HepG2 (cell line): ENCODE data around the gene CNPY1. TPM values are rescaled to one million over a fixed set of nuclear protein-coding genes. Genes with fewer than 3 reads are reported as not detected.

Source experiments
- ATAC-seq: fragments of 200-7000 bp; cut with Tn5 transposase; 3 replicates; pipeline ENCODE4 v1.9.1; 2020; ENCODE audit warnings: mild to moderate bottlenecking, moderate library complexity
- BruUV-seq: library from RNA; stranded (reverse); fragments of 400-500 nt; replicated peaks from 2 replicates; lab custom pipeline; 2021; lab: Mats Ljungman, UMichigan
- CTCF ChIA-PET: fragments of 300-600 bp; formaldehyde crosslinking; extraction: SDS; loops from one replicate; lab custom pipeline; 2021; ENCODE audit warnings: low total read pairs, inconsistent platforms, low intra/inter-chr PET ratio; lab: Yijun Ruan, JAX
- POLR2A ChIA-PET: fragments of 350-600 bp; sonication (Branson Sonifier 250); formaldehyde crosslinking; loops from one replicate; lab custom pipeline; 2020; ENCODE audit warnings: antibody characterized with exemption, inconsistent platforms; lab: Yijun Ruan, JAX
- DNase-seq: peaks from one replicate; pipeline ENCODE4 v3.0.0-alpha.2; 2015; ENCODE audit warnings: low spot score
- FAIRE-seq: peaks from 3 replicates; lab custom pipeline; 2011; peaks lifted over from hg19 to GRCh38; lab: Jason Lieb, UNC
- H2AFZ ChIP-seq: one replicate; pipeline ENCODE4 v1.6.1; 2011; ENCODE audit warnings: low read length, inconsistent platforms
- H3K27ac ChIP-seq: fragments of 300-600 bp; 3 replicates; pipeline ENCODE4 v1.8.0; 2011; ENCODE audit warnings: mixed run types, mild to moderate bottlenecking, mixed read lengths, low read length, inconsistent platforms; ENCODE audit not compliant: insufficient read depth; ENCODE audit errors: extremely low read length
- H3K27me3 ChIP-seq, 2 experiments: fragments of 200-600 bp in 1 of 2; 2 replicates in 1 of 2; 3 replicates in 1 of 2; pipeline versions ENCODE4 v1.6.0 to v1.8.0; 2011; ENCODE audit warnings: low read length in 2 of 2, mild to moderate bottlenecking in 2 of 2, moderate library complexity in 2 of 2, inconsistent platforms in 1 of 2; ENCODE audit not compliant: insufficient read depth in 2 of 2, control insufficient read depth in 1 of 2
- H3K36me3 ChIP-seq, 2 experiments: fragments of 200-600 bp in 1 of 2; replicated peaks in 1 of 2; 2 replicates in 1 of 2; 3 replicates in 1 of 2; pipeline versions ENCODE4 v1.5.1 to v1.8.0; 2011; ENCODE audit warnings: low read length in 2 of 2, inconsistent platforms in 1 of 2; ENCODE audit not compliant: insufficient read depth in 2 of 2, control insufficient read depth in 1 of 2
- H3K4me1 ChIP-seq: 2 replicates; pipeline ENCODE4 v1.5.1; 2012; ENCODE audit warnings: low read length, inconsistent platforms; ENCODE audit not compliant: insufficient read depth
- H3K4me2 ChIP-seq: 2 replicates; pipeline ENCODE4 v1.6.0; 2011; ENCODE audit warnings: low read depth, low read length, inconsistent platforms
- H3K4me3 ChIP-seq, 3 experiments: fragments of 200-600 bp in 1 of 3; sonication (generic), shearing (Covaris generic) in 1 of 3; replicated peaks in 1 of 3; 2 replicates each; pipeline ENCODE4 v1.5.1; 2011 to 2016; ENCODE audit warnings: low read length in 3 of 3, inconsistent platforms in 2 of 3, low read depth in 2 of 3, mild to moderate bottlenecking in 2 of 3, control low read depth in 1 of 3, mixed read lengths in 1 of 3; ENCODE audit not compliant: insufficient read depth in 1 of 3
- H3K79me2 ChIP-seq: one replicate; pipeline ENCODE4 v1.6.1; 2011; ENCODE audit warnings: low read length, inconsistent platforms; ENCODE audit not compliant: insufficient read depth
- H3K9ac ChIP-seq: 2 replicates; pipeline ENCODE4 v1.6.0; 2011; ENCODE audit warnings: mild to moderate bottlenecking, low read depth, low read length, inconsistent platforms; ENCODE audit not compliant: insufficient read depth
- H3K9me3 ChIP-seq: 2 replicates; pipeline ENCODE4 v1.5.1; 2012; ENCODE audit warnings: mild to moderate bottlenecking, low read length
- H4K20me1 ChIP-seq: 2 replicates; pipeline ENCODE4 v1.6.0; 2011; ENCODE audit warnings: inconsistent platforms, mild to moderate bottlenecking, low read length, moderate library complexity; ENCODE audit not compliant: insufficient read depth
- AHR ChIP-seq: IDR thresholded peaks from 2 replicates; pipeline ENCODE4 v1.6.1; 2018; ENCODE audit warnings: missing genetic modification reagents, missing compliant biosample characterization
- DZIP1 ChIP-seq: sonication (generic); formaldehyde crosslinking; IDR thresholded peaks from 2 replicates; pipeline ENCODE4 v1.5.0; 2020; ENCODE audit warnings: mild to moderate bottlenecking, missing genetic modification reagents
- KMT2A ChIP-seq: sonication (generic); formaldehyde crosslinking; IDR thresholded peaks from 2 replicates; pipeline ENCODE4 v1.4.0; 2020; ENCODE audit warnings: missing genetic modification reagents
- MAF1 ChIP-seq: sonication (generic); formaldehyde crosslinking; IDR thresholded peaks from 2 replicates; pipeline ENCODE4 v1.5.0; 2020; ENCODE audit warnings: missing genetic modification reagents, borderline replicate concordance
- MLLT10 ChIP-seq: sonication (generic); formaldehyde crosslinking; IDR thresholded peaks from 2 replicates; pipeline ENCODE4 v1.4.0; 2020; ENCODE audit warnings: missing genetic modification reagents
- MLXIP ChIP-seq: sonication (generic); formaldehyde crosslinking; IDR thresholded peaks from 2 replicates; pipeline ENCODE4 v1.9.0; 2021; ENCODE audit warnings: missing genetic modification reagents, borderline replicate concordance
- MXD3 ChIP-seq: IDR thresholded peaks from 2 replicates; pipeline ENCODE4 v1.6.1; 2016; ENCODE audit warnings: mild to moderate bottlenecking, missing biosample characterization, missing genetic modification reagents
- POGK ChIP-seq: sonication (generic); formaldehyde crosslinking; conservative IDR thresholded peaks from 2 replicates; pipeline ENCODE4 v1.8.0; 2022; ENCODE audit warnings: mild to moderate bottlenecking, moderate library complexity, missing genetic modification reagents
- SNRNP70 ChIP-seq: fragments of 200-400 bp; formaldehyde crosslinking; IDR thresholded peaks from 2 replicates; pipeline ENCODE4 v1.6.1; 2017; ENCODE audit warnings: mild to moderate bottlenecking, low read depth, low read length, moderate library complexity
- ZBTB37 ChIP-seq: sonication (generic); formaldehyde crosslinking; IDR thresholded peaks from 2 replicates; pipeline ENCODE4 v1.4.0; 2020; ENCODE audit warnings: mild to moderate bottlenecking, missing genetic modification reagents
- ZKSCAN8 ChIP-seq: IDR thresholded peaks from 2 replicates; pipeline ENCODE4 v1.6.1; 2016; ENCODE audit warnings: borderline replicate concordance, missing genetic modification reagents, missing compliant biosample characterization
- ZNF484 ChIP-seq: sonication (generic); formaldehyde crosslinking; IDR thresholded peaks from 2 replicates; pipeline ENCODE4 v1.5.1; 2020; ENCODE audit warnings: mild to moderate bottlenecking, low read depth, missing genetic modification reagents, borderline replicate concordance
- WGBS: methylation state at CpG from one replicate; pipeline ENCODE4 v1.1.6; 2017; ENCODE audit warnings: low lambda C conversion rate; 5-methylcytosine and 5-hydroxymethylcytosine counted together
- in situ Hi-C: cut with HindIII; loops from 2 replicates; pipeline ENCODE4 v1.10.0; 2017; ENCODE audit warnings: low pct_unique_long_range_greater_than_20kb; ENCODE audit not compliant: extremely low pct_ligation_motif_present
- intact Hi-C: fragments of 100-400 bp; cut with micrococcal nuclease; formaldehyde crosslinking; loops from one replicate; pipeline ENCODE4 v1.10.0; 2022; ENCODE audit not compliant: unreplicated experiment
- polyA plus RNA-seq, 8 experiments: library from polyadenylated mRNA; depleted of rRNA in 3 of 8; stranded (reverse) in 7 of 8; unstranded in 1 of 8; fragments of >200 nt; fragmentation: Illumina TruSeq in 4 of 8; extraction: Trizol in 4 of 8; gene quantifications; 2 replicates each; pipeline versions ENCODE4 v1.2.1 to v1.2.3, GENCODE V29; 2011 to 2016; ENCODE audit warnings: low read depth in 4 of 8, missing spikeins in 1 of 8, mixed read lengths in 1 of 8; ENCODE audit not compliant: insufficient read depth in 1 of 8
- total RNA-seq, 5 experiments: library from RNA; depleted of rRNA; stranded (reverse); fragments of >200 nt; fragmentation: Illumina TruSeq; extraction: Trizol; gene quantifications; 2 replicates each; pipeline ENCODE4 v1.2.3, GENCODE V29; 2016; ENCODE audit warnings: low read depth in 1 of 5

The CNPY1 gene
- total and polyA plus RNA-seq, 2 of the 13 experiments (the other 11 are each of a cell fraction or from before 2014, with no cell fraction given) = not detected

GRCh38 chr7:155467846-155468784, 78.2 kb downstream of the CNPY1 start:
- intact Hi-C loops = no loop called here
- ChIA-PET CTCF (no interaction called here), POLR2A (no interaction called here)
- 15% methylated on average over 43 of the region's 70 CpGs for WGBS
- H3K79me2 ChIP-seq = no peaks in the 10 kb centered on the region
- no peak for FAIRE-seq
- H3K27me3 ChIP-seq = peaks cover 17 to 91% of the 10 kb centered on the region in 2 experiments
- H2AFZ ChIP-seq = no peak overlapping the region
- peaks cover 4% of the 10 kb centered on the region; the same call in 1 of the 2 replicates for H4K20me1 ChIP-seq
- ATAC-seq = no peak
- no peaks in the 10 kb centered on the region for H3K36me3 ChIP-seq
- no peak for DNase-seq
- H3K4me1 ChIP-seq = no peaks in the 10 kb centered on the region
- no peak overlapping the region for H3K27ac ChIP-seq
- H3K4me2 ChIP-seq = no peak overlapping the region
- no peak overlapping the region for H3K9ac ChIP-seq
- H3K9me3 ChIP-seq = no peaks in the 10 kb centered on the region
- BruUV-seq = no TSS peak
- no peak overlapping the region for H3K4me3 ChIP-seq
- in situ Hi-C loops = no loop called here
- TF ChIP-seq MAF1 = no peak
- no peak for TF ChIP-seq MXD3 (CRISPR knock-in tag)
- no peak for TF ChIP-seq KMT2A (CRISPR knock-in tag)
- TF ChIP-seq MLLT10 (CRISPR knock-in tag) = no peak
- no peak for TF ChIP-seq ZBTB37
- TF ChIP-seq ZKSCAN8 = no peak
- no peak for TF ChIP-seq POGK (CRISPR knock-in tag)
- no peak for TF ChIP-seq MLXIP (CRISPR knock-in tag)
- no peak for TF ChIP-seq ZNF484 (CRISPR knock-in tag)
- no peak for TF ChIP-seq AHR (CRISPR knock-in tag)
- no peak for TF ChIP-seq SNRNP70
- no peak for TF ChIP-seq DZIP1 (CRISPR knock-in tag)
